HepG2 (cell line): Measurements from ENCODE around the gene CAPN10. TPM values are rescaled to one million over a fixed set of nuclear protein-coding genes. Genes with fewer than 3 reads are reported as not detected.

Experiments used
- ATAC-seq: fragments of 200-7000 bp; cut with Tn5 transposase; 3 replicates; pipeline ENCODE4 v1.9.1; 2020; ENCODE audit warnings: mild to moderate bottlenecking, moderate library complexity
- BruUV-seq: library from RNA; stranded (reverse); fragments of 400-500 nt; replicated peaks from 2 replicates; lab custom pipeline; 2021; lab: Mats Ljungman, UMichigan
- CTCF ChIA-PET: fragments of 300-600 bp; formaldehyde crosslinking; extraction: SDS; loops from one replicate; lab custom pipeline; 2021; ENCODE audit warnings: low total read pairs, inconsistent platforms, low intra/inter-chr PET ratio; lab: Yijun Ruan, JAX
- POLR2A ChIA-PET: fragments of 350-600 bp; sonication (Branson Sonifier 250); formaldehyde crosslinking; loops from one replicate; lab custom pipeline; 2020; ENCODE audit warnings: antibody characterized with exemption, inconsistent platforms; lab: Yijun Ruan, JAX
- DNase-seq: peaks from one replicate; pipeline ENCODE4 v3.0.0-alpha.2; 2015; ENCODE audit warnings: low spot score
- FAIRE-seq: peaks from 3 replicates; lab custom pipeline; 2011; peaks lifted over from hg19 to GRCh38; lab: Jason Lieb, UNC
- H2AFZ ChIP-seq: one replicate; pipeline ENCODE4 v1.6.1; 2011; ENCODE audit warnings: low read length, inconsistent platforms
- H3K27ac ChIP-seq: fragments of 300-600 bp; 3 replicates; pipeline ENCODE4 v1.8.0; 2011; ENCODE audit warnings: mixed run types, mild to moderate bottlenecking, mixed read lengths, low read length, inconsistent platforms; ENCODE audit not compliant: insufficient read depth; ENCODE audit errors: extremely low read length
- H3K27me3 ChIP-seq, 2 experiments: fragments of 200-600 bp in 1 of 2; 2 replicates in 1 of 2; 3 replicates in 1 of 2; pipeline versions ENCODE4 v1.6.0 to v1.8.0; 2011; ENCODE audit warnings: low read length in 2 of 2, mild to moderate bottlenecking in 2 of 2, moderate library complexity in 2 of 2, inconsistent platforms in 1 of 2; ENCODE audit not compliant: insufficient read depth in 2 of 2, control insufficient read depth in 1 of 2
- H3K36me3 ChIP-seq, 2 experiments: fragments of 200-600 bp in 1 of 2; replicated peaks in 1 of 2; 2 replicates in 1 of 2; 3 replicates in 1 of 2; pipeline versions ENCODE4 v1.5.1 to v1.8.0; 2011; ENCODE audit warnings: low read length in 2 of 2, inconsistent platforms in 1 of 2; ENCODE audit not compliant: insufficient read depth in 2 of 2, control insufficient read depth in 1 of 2
- H3K4me1 ChIP-seq: 2 replicates; pipeline ENCODE4 v1.5.1; 2012; ENCODE audit warnings: low read length, inconsistent platforms; ENCODE audit not compliant: insufficient read depth
- H3K4me2 ChIP-seq: 2 replicates; pipeline ENCODE4 v1.6.0; 2011; ENCODE audit warnings: low read depth, low read length, inconsistent platforms
- H3K4me3 ChIP-seq, 3 experiments: fragments of 200-600 bp in 1 of 3; sonication (generic), shearing (Covaris generic) in 1 of 3; replicated peaks in 1 of 3; 2 replicates each; pipeline ENCODE4 v1.5.1; 2011 to 2016; ENCODE audit warnings: low read length in 3 of 3, inconsistent platforms in 2 of 3, low read depth in 2 of 3, mild to moderate bottlenecking in 2 of 3, control low read depth in 1 of 3, mixed read lengths in 1 of 3; ENCODE audit not compliant: insufficient read depth in 1 of 3
- H3K79me2 ChIP-seq: one replicate; pipeline ENCODE4 v1.6.1; 2011; ENCODE audit warnings: low read length, inconsistent platforms; ENCODE audit not compliant: insufficient read depth
- H3K9ac ChIP-seq: 2 replicates; pipeline ENCODE4 v1.6.0; 2011; ENCODE audit warnings: mild to moderate bottlenecking, low read depth, low read length, inconsistent platforms; ENCODE audit not compliant: insufficient read depth
- H3K9me3 ChIP-seq: 2 replicates; pipeline ENCODE4 v1.5.1; 2012; ENCODE audit warnings: mild to moderate bottlenecking, low read length
- H4K20me1 ChIP-seq: 2 replicates; pipeline ENCODE4 v1.6.0; 2011; ENCODE audit warnings: inconsistent platforms, mild to moderate bottlenecking, low read length, moderate library complexity; ENCODE audit not compliant: insufficient read depth
- ELF4 ChIP-seq: sonication (generic); formaldehyde crosslinking; IDR thresholded peaks from 2 replicates; pipeline ENCODE4 v1.5.0; 2020; ENCODE audit warnings: missing genetic modification reagents, mild to moderate bottlenecking, moderate library complexity, borderline replicate concordance
- FOXK2 ChIP-seq: fragments of 450-650 bp; IDR thresholded peaks from 2 replicates; pipeline ENCODE4 v1.6.1; 2016
- GATA4 ChIP-seq: sonication (generic); IDR thresholded peaks from 2 replicates; pipeline ENCODE4 v1.6.1; 2016; ENCODE audit warnings: antibody characterized with exemption, low read depth, borderline replicate concordance
- MTF1 ChIP-seq: sonication (generic); formaldehyde crosslinking; IDR thresholded peaks from 2 replicates; pipeline ENCODE4 v1.5.0; 2020; ENCODE audit warnings: missing genetic modification reagents
- MXI1 ChIP-seq: IDR thresholded peaks from 3 replicates; pipeline ENCODE4 v1.6.1; 2012; ENCODE audit warnings: low read depth, low read length, inconsistent platforms, borderline replicate concordance
- NFATC3 ChIP-seq: sonication (generic); formaldehyde crosslinking; IDR thresholded peaks from 2 replicates; pipeline ENCODE4 v1.5.1; 2020; ENCODE audit warnings: mild to moderate bottlenecking, missing genetic modification reagents
- NR2F2 ChIP-seq: IDR thresholded peaks from 2 replicates; pipeline ENCODE4 v1.6.1; 2012; ENCODE audit warnings: low read depth, inconsistent platforms, borderline replicate concordance
- RARA ChIP-seq: IDR thresholded peaks from 2 replicates; pipeline ENCODE4 v1.6.1; 2016; ENCODE audit warnings: missing genetic modification reagents, missing compliant biosample characterization
- SATB2 ChIP-seq: sonication (generic); formaldehyde crosslinking; IDR thresholded peaks from 2 replicates; pipeline ENCODE4 v1.5.0; 2020; ENCODE audit warnings: missing genetic modification reagents
- SSRP1 ChIP-seq: IDR thresholded peaks from 2 replicates; pipeline ENCODE4 v1.6.1; 2016; ENCODE audit warnings: control low read depth
- ZNF350 ChIP-seq: sonication (generic); formaldehyde crosslinking; IDR thresholded peaks from 2 replicates; pipeline ENCODE4 v1.4.0; 2020; ENCODE audit warnings: mild to moderate bottlenecking, low read depth, missing genetic modification reagents, borderline replicate concordance
- ZNF441 ChIP-seq: sonication (generic); formaldehyde crosslinking; IDR thresholded peaks from 2 replicates; pipeline ENCODE4 v1.7.0; 2021; ENCODE audit warnings: missing genetic modification reagents, borderline replicate concordance
- ZNF724P ChIP-seq: sonication (generic); formaldehyde crosslinking; IDR thresholded peaks from 2 replicates; pipeline ENCODE4 v1.8.0; 2022; ENCODE audit warnings: missing genetic modification reagents, borderline replicate concordance
- ZNF841 ChIP-seq: sonication (generic); formaldehyde crosslinking; IDR thresholded peaks from 2 replicates; pipeline ENCODE4 v1.8.1; 2023; ENCODE audit warnings: missing genetic modification reagents, borderline replicate concordance
- WGBS: methylation state at CpG from one replicate; pipeline ENCODE4 v1.1.6; 2017; ENCODE audit warnings: low lambda C conversion rate; 5-methylcytosine and 5-hydroxymethylcytosine counted together
- in situ Hi-C: cut with HindIII; loops from 2 replicates; pipeline ENCODE4 v1.10.0; 2017; ENCODE audit warnings: low pct_unique_long_range_greater_than_20kb; ENCODE audit not compliant: extremely low pct_ligation_motif_present
- intact Hi-C: fragments of 100-400 bp; cut with micrococcal nuclease; formaldehyde crosslinking; loops from one replicate; pipeline ENCODE4 v1.10.0; 2022; ENCODE audit not compliant: unreplicated experiment
- polyA plus RNA-seq, 8 experiments: library from polyadenylated mRNA; depleted of rRNA in 3 of 8; stranded (reverse) in 7 of 8; unstranded in 1 of 8; fragments of >200 nt; fragmentation: Illumina TruSeq in 4 of 8; extraction: Trizol in 4 of 8; gene quantifications; 2 replicates each; pipeline versions ENCODE4 v1.2.1 to v1.2.3, GENCODE V29; 2011 to 2016; ENCODE audit warnings: low read depth in 4 of 8, missing spikeins in 1 of 8, mixed read lengths in 1 of 8; ENCODE audit not compliant: insufficient read depth in 1 of 8
- total RNA-seq, 5 experiments: library from RNA; depleted of rRNA; stranded (reverse); fragments of >200 nt; fragmentation: Illumina TruSeq; extraction: Trizol; gene quantifications; 2 replicates each; pipeline ENCODE4 v1.2.3, GENCODE V29; 2016; ENCODE audit warnings: low read depth in 1 of 5
- TF ChIP-seq, protein P1 (sequence below): fragments of 450-650 bp; IDR thresholded peaks from 2 replicates; pipeline ENCODE4 v1.6.1; 2017; ENCODE audit warnings: mild to moderate bottlenecking
- TF ChIP-seq, protein P2 (sequence below): sonication (generic); formaldehyde crosslinking; IDR thresholded peaks from 2 replicates; pipeline ENCODE4 v1.9.0; 2021; ENCODE audit warnings: missing genetic modification reagents, mild to moderate bottlenecking, borderline replicate concordance
- TF ChIP-seq, protein P3 (sequence below), 2 experiments: sonication (generic) in 1 of 2; formaldehyde crosslinking in 1 of 2; IDR thresholded peaks; 2 replicates each; pipeline versions ENCODE4 v1.4.0 to v1.6.1; 2016 to 2020; ENCODE audit warnings: borderline replicate concordance in 1 of 2, low read depth in 1 of 2, mild to moderate bottlenecking in 1 of 2, missing genetic modification reagents in 1 of 2

CAPN10 gene
- total and polyA plus RNA-seq, 2 of the 13 experiments (the other 11 are each of a cell fraction or from before 2014, with no cell fraction given): 27.6 to 32.4 TPM

DNA sequence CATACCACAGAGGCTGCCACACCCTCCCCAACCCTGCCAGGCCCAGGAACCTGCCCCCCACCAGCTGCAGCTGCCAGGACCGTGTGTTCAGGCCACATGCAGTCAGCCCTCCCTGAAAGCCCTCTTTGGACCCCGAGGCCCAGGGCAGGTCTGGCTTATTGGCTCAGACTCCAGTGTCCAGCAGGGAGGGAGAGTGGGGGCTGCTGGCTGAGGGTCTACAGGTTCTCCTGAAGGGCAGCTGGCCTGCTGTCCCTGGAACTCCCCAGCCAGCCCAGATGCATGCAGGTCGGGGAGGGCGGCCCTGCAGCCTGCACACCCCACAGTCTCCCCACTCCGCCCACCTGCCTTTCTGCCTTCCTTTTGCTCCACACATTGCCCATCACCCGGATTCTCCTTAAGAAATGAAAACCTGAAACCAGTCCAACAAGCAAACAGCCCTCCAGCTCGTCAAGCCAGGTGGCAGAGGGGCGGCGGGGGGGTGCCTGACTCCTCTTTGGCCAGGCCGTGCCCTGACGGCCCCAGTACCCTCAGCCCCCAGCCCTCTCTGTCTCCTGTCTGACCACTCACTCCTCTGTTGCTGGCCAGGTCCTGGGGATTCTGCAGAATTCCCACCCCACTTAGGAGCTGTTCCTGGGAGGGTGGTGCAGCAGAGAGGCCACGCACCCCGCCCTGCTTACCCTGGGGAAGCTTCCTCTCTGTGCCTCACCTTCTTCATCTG lies 56.7 kb downstream of the CAPN10 start:
- CTCF ChIA-PET: no interaction called here
- no peak for FAIRE-seq
- H3K27me3 ChIP-seq: peaks cover 44 to 82% of the 10 kb centered on the region in 2 experiments
- TF ChIP-seq NR2F2 (no peak), RARA (CRISPR knock-in tag) (no peak), ZNF841 (CRISPR knock-in tag) (no peak), NFATC3 (CRISPR knock-in tag) (no peak), ZNF350 (CRISPR knock-in tag) (no peak), SATB2 (CRISPR knock-in tag) (no peak), ZNF724P (no peak), SSRP1 (CRISPR knock-in tag) (no peak), GATA4 (no peak), MXI1 (no peak), MTF1 (CRISPR knock-in tag) (no peak), ELF4 (CRISPR knock-in tag) (no peak), FOXK2 (no peak), ZNF441 (no peak)
- TF ChIP-seq, protein P1, sequence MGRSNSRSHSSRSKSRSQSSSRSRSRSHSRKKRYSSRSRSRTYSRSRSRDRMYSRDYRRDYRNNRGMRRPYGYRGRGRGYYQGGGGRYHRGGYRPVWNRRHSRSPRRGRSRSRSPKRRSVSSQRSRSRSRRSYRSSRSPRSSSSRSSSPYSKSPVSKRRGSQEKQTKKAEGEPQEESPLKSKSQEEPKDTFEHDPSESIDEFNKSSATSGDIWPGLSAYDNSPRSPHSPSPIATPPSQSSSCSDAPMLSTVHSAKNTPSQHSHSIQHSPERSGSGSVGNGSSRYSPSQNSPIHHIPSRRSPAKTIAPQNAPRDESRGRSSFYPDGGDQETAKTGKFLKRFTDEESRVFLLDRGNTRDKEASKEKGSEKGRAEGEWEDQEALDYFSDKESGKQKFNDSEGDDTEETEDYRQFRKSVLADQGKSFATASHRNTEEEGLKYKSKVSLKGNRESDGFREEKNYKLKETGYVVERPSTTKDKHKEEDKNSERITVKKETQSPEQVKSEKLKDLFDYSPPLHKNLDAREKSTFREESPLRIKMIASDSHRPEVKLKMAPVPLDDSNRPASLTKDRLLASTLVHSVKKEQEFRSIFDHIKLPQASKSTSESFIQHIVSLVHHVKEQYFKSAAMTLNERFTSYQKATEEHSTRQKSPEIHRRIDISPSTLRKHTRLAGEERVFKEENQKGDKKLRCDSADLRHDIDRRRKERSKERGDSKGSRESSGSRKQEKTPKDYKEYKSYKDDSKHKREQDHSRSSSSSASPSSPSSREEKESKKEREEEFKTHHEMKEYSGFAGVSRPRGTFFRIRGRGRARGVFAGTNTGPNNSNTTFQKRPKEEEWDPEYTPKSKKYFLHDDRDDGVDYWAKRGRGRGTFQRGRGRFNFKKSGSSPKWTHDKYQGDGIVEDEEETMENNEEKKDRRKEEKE: no peak
- TF ChIP-seq, protein P2, sequence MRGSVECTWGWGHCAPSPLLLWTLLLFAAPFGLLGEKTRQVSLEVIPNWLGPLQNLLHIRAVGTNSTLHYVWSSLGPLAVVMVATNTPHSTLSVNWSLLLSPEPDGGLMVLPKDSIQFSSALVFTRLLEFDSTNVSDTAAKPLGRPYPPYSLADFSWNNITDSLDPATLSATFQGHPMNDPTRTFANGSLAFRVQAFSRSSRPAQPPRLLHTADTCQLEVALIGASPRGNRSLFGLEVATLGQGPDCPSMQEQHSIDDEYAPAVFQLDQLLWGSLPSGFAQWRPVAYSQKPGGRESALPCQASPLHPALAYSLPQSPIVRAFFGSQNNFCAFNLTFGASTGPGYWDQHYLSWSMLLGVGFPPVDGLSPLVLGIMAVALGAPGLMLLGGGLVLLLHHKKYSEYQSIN: no peak
- TF ChIP-seq, protein P3, sequence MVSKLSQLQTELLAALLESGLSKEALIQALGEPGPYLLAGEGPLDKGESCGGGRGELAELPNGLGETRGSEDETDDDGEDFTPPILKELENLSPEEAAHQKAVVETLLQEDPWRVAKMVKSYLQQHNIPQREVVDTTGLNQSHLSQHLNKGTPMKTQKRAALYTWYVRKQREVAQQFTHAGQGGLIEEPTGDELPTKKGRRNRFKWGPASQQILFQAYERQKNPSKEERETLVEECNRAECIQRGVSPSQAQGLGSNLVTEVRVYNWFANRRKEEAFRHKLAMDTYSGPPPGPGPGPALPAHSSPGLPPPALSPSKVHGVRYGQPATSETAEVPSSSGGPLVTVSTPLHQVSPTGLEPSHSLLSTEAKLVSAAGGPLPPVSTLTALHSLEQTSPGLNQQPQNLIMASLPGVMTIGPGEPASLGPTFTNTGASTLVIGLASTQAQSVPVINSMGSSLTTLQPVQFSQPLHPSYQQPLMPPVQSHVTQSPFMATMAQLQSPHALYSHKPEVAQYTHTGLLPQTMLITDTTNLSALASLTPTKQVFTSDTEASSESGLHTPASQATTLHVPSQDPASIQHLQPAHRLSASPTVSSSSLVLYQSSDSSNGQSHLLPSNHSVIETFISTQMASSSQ (IDR thresholded peaks at IDR 0.05; ENCODE audit: low read depth): no peak
- TF ChIP-seq, protein P3 (CRISPR knock-in tag; IDR thresholded peaks at IDR 0.05; ENCODE audit: borderline replicate concordance): no peak

More for the DNA sequence above, 56.7 kb downstream of the CAPN10 start:
- 12% methylated on average over 10 of the region's 13 CpGs for WGBS
- BruUV-seq: no TSS peak
- no peak for ATAC-seq
- Histone ChIP-seq H3K27ac (no peak overlapping the region), H3K4me3 (no peak overlapping the region), H2AFZ (no peak overlapping the region), H3K9ac (no peak overlapping the region), H4K20me1 (no peaks in the 10 kb centered on the region; the same call in 1 of the 2 replicates), H3K36me3 (no peaks in the 10 kb centered on the region), H3K4me1 (no peaks in the 10 kb centered on the region), H3K4me2 (no peak overlapping the region), H3K79me2 (no peaks in the 10 kb centered on the region), H3K9me3 (no peaks in the 10 kb centered on the region)
- in situ Hi-C loops: no loop called here
- POLR2A ChIA-PET: no interaction called here
- intact Hi-C loops: loop anchor here (10.0 kb wide), 1 partner anchor 128 kb away; no protein-coding TSS in a partner anchor
- DNase-seq: no peak
